Keratinocyte (primary cell): Measurements from ENCODE around the gene SRRM5.

ENCODE experiments used
- EZH2 ChIP-seq: IDR thresholded peaks from one replicate; pipeline ENCODE4 v1.6.1; 2012; ENCODE audit warnings: inconsistent platforms, mild to moderate bottlenecking, low read length, moderate library complexity
- TF ChIP-seq, protein P1 (sequence below), 3 experiments: IDR thresholded peaks in 1 of 3; conservative IDR thresholded peaks in 1 of 3; optimal IDR thresholded peaks in 1 of 3; 2 replicates in 2 of 3; 3 replicates in 1 of 3; pipeline versions ENCODE3 to v1.5.1; 2011; ENCODE audit warnings: low read length in 3 of 3, mild to moderate bottlenecking in 3 of 3, moderate library complexity in 2 of 3, control low read depth in 1 of 3, inconsistent platforms in 1 of 3; ENCODE audit not compliant: insufficient read depth in 2 of 3; ENCODE audit errors: extremely low read depth in 1 of 3

DNA sequence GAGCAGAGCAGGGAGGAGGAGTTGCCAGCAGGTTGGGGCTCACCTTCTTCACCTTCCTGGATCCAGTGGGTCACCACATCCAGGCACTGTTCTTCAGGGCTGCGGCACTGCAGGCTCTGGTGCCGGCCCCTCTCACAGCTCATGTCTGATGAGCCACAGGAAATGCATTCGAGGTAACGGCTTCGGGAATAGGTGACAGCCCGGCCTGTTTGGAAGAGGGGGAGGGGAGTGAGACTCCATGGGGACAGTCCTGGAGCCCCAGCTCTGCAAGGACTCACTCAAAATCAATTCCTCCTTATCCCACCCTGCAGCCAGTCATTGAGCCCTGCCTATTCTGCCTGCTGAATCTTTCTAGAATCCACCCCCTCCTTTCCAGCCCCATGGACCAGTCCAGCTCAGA lies 44.5 kb downstream of the SRRM5 start:
- TF ChIP-seq, protein P1, sequence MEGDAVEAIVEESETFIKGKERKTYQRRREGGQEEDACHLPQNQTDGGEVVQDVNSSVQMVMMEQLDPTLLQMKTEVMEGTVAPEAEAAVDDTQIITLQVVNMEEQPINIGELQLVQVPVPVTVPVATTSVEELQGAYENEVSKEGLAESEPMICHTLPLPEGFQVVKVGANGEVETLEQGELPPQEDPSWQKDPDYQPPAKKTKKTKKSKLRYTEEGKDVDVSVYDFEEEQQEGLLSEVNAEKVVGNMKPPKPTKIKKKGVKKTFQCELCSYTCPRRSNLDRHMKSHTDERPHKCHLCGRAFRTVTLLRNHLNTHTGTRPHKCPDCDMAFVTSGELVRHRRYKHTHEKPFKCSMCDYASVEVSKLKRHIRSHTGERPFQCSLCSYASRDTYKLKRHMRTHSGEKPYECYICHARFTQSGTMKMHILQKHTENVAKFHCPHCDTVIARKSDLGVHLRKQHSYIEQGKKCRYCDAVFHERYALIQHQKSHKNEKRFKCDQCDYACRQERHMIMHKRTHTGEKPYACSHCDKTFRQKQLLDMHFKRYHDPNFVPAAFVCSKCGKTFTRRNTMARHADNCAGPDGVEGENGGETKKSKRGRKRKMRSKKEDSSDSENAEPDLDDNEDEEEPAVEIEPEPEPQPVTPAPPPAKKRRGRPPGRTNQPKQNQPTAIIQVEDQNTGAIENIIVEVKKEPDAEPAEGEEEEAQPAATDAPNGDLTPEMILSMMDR (optimal IDR thresholded peaks at IDR 0.05 in 1 of 3, IDR thresholded peaks at IDR 0.05 in 1 of 3, conservative IDR thresholded peaks at IDR 0.05 in 1 of 3; ENCODE audit: extremely low read depth in 1 of 3, insufficient read depth in 2 of 3, low read length in 3 of 3): no peak
- TF ChIP-seq EZH2: no peak
